SJSA1 (cell line): ENCODE data around the gene DMTF1. TPM values are rescaled to one million over a fixed set of nuclear protein-coding genes. Genes with fewer than 3 reads are reported as not detected.
A peak's percentile ranks its signal among the peaks of the same experiment; 100 is the strongest.
"Not testable (repeated sequence)": the region's sequence is repeated elsewhere in the genome, so short reads cannot be mapped to it uniquely, and the experiment has no call there.

Experiments used
- DNase-seq, 2 experiments: peaks; one replicate each; pipeline ENCODE4 v3.0.0-alpha.2; 2015 to 2020; ENCODE audit warnings: low spot score in 2 of 2, low read depth in 1 of 2
- H3K27ac ChIP-seq: fragments of 250-450 bp; sonication (Bioruptor Pico); 2 replicates; pipeline ENCODE4 v1.5.1; 2020; ENCODE audit warnings: mild to moderate bottlenecking, moderate library complexity
- H3K27me3 ChIP-seq: fragments of 250-450 bp; sonication (Bioruptor Pico); replicated peaks from 2 replicates; pipeline ENCODE4 v1.5.1; 2020; ENCODE audit warnings: mild to moderate bottlenecking, moderate library complexity
- H3K36me3 ChIP-seq: fragments of 250-450 bp; sonication (Bioruptor Pico); 2 replicates; pipeline ENCODE4 v1.5.1; 2020; ENCODE audit warnings: mild to moderate bottlenecking
- H3K4me1 ChIP-seq: fragments of 250-450 bp; sonication (Bioruptor Pico); replicated peaks from 2 replicates; pipeline ENCODE4 v1.6.1; 2021; ENCODE audit warnings: mild to moderate bottlenecking
- H3K4me3 ChIP-seq: fragments of 250-450 bp; sonication (Bioruptor Pico); 2 replicates; pipeline ENCODE4 v1.5.1; 2020; ENCODE audit warnings: mild to moderate bottlenecking
- H3K9me3 ChIP-seq: fragments of 250-450 bp; sonication (Bioruptor Pico); replicated peaks from 2 replicates; pipeline ENCODE4 v1.5.1; 2020; ENCODE audit warnings: mild to moderate bottlenecking
- total RNA-seq: library from RNA; depleted of rRNA; stranded (reverse); fragments of >200 nt; shearing (Covaris generic); gene quantifications from 2 replicates; pipeline ENCODE4 v1.2.3, GENCODE V29; 2014

Gene DMTF1
- total RNA-seq, 1 experiment from 2014 or later = 52.1 TPM

GRCh38 chr7:87190783-87191182, 38.5 kb downstream of the DMTF1 start:
- Histone ChIP-seq H3K4me1 (peaks cover 5% of the 10 kb centered on the region), H3K9me3 (no peaks in the 10 kb centered on the region), H3K36me3 (peaks cover 100% of the 10 kb centered on the region), H3K27ac (no peak overlapping the region), H3K4me3 (no peak overlapping the region), H3K27me3 (no peaks in the 10 kb centered on the region)
- DNase-seq = no peak

GRCh38 chr7:87192784-87193487, 40.7 kb downstream of the DMTF1 start:
- no peak overlapping the region for H3K4me3 ChIP-seq
- H3K4me1 ChIP-seq = peaks cover 5% of the 10 kb centered on the region; the same call in 1 of the 2 replicates
- no peaks in the 10 kb centered on the region for H3K9me3 ChIP-seq
- no peak for DNase-seq
- no peak overlapping the region for H3K27ac ChIP-seq
- H3K27me3 ChIP-seq = no peaks in the 10 kb centered on the region
- H3K36me3 ChIP-seq = peaks cover 100% of the 10 kb centered on the region

GRCh38 chr7:87193912-87194311, 41.7 kb downstream of the DMTF1 start:
- H3K4me3 ChIP-seq = no peak overlapping the region
- no peaks in the 10 kb centered on the region for H3K9me3 ChIP-seq
- peaks cover 5% of the 10 kb centered on the region; the same call in 1 of the 2 replicates for H3K4me1 ChIP-seq
- no peak for DNase-seq
- no peak overlapping the region for H3K27ac ChIP-seq
- H3K27me3 ChIP-seq = no peaks in the 10 kb centered on the region
- H3K36me3 ChIP-seq = peaks cover 100% of the 10 kb centered on the region

GRCh38 chr7:87199241-87199640, 47.0 kb downstream of the DMTF1 start:
- Histone ChIP-seq H3K4me3 (no peak overlapping the region), H3K36me3 (peaks cover 93% of the 10 kb centered on the region), H3K27me3 (0 out of 2 replicates have a peak, but pooled peaks cover 3% of the 10 kb centered on the region), H3K27ac (no peak overlapping the region), H3K4me1 (no peaks in the 10 kb centered on the region), H3K9me3 (no peaks in the 10 kb centered on the region; the same call in 1 of the 2 replicates)
- DNase-seq = no peak

GRCh38 chr7:87199700-87200450, 47.6 kb downstream of the DMTF1 start:
- no peaks in the 10 kb centered on the region for H3K4me1 ChIP-seq
- peak overlapping the region; percentile 12; the same call in 1 of the 2 replicates for H3K27ac ChIP-seq
- DNase-seq = no peak
- H3K4me3 ChIP-seq = no peak overlapping the region
- H3K27me3 ChIP-seq = 0 out of 2 replicates have a peak, but pooled peaks cover 3% of the 10 kb centered on the region
- peaks cover 5% of the 10 kb centered on the region for H3K9me3 ChIP-seq
- H3K36me3 ChIP-seq = peaks cover 93% of the 10 kb centered on the region

- H3K27ac ChIP-seq = no peak overlapping the region
- H3K27me3 ChIP-seq = peaks cover 3% of the 10 kb centered on the region; the same call in 1 of the 2 replicates
- no peak for DNase-seq
- H3K4me3 ChIP-seq = no peak overlapping the region
- peaks cover 92% of the 10 kb centered on the region for H3K36me3 ChIP-seq
- peaks cover 21% of the 10 kb centered on the region for H3K9me3 ChIP-seq
- H3K4me1 ChIP-seq = peaks cover 11% of the 10 kb centered on the region
Measured at GRCh38 chr7:87202208-87202607, 50.0 kb downstream of the DMTF1 start.

- peaks cover 89% of the 10 kb centered on the region for H3K36me3 ChIP-seq
- H3K9me3 ChIP-seq = peaks cover 21% of the 10 kb centered on the region
- H3K27ac ChIP-seq = no peak overlapping the region
- H3K27me3 ChIP-seq = peaks cover 3% of the 10 kb centered on the region; the same call in 1 of the 2 replicates
- H3K4me1 ChIP-seq = peaks cover 11% of the 10 kb centered on the region
- no peak overlapping the region for H3K4me3 ChIP-seq
- DNase-seq = no peak
Measured at GRCh38 chr7:87202705-87203104, 50.5 kb downstream of the DMTF1 start.

GRCh38 chr7:87203929-87204328, 51.7 kb downstream of the DMTF1 start:
- peaks cover 11% of the 10 kb centered on the region for H3K4me1 ChIP-seq
- H3K27ac ChIP-seq, DNase-seq, H3K27me3 ChIP-seq, H3K4me3 ChIP-seq: not testable (repeated sequence)
- H3K9me3 ChIP-seq = peaks cover 21% of the 10 kb centered on the region
- peaks cover 84% of the 10 kb centered on the region for H3K36me3 ChIP-seq

- H3K27me3 ChIP-seq = peaks cover 3% of the 10 kb centered on the region; the same call in 1 of the 2 replicates
- peaks cover 74% of the 10 kb centered on the region for H3K36me3 ChIP-seq
- H3K27ac ChIP-seq = no peak overlapping the region
- no peak overlapping the region for H3K4me3 ChIP-seq
- H3K9me3 ChIP-seq = peaks cover 21% of the 10 kb centered on the region
- H3K4me1 ChIP-seq = peaks cover 11% of the 10 kb centered on the region
- no peak for DNase-seq
Measured at GRCh38 chr7:87204933-87205332, 52.7 kb downstream of the DMTF1 start.

- peaks cover 13% of the 10 kb centered on the region for H3K4me1 ChIP-seq
- not testable (repeated sequence) for H3K27ac ChIP-seq, DNase-seq, H3K27me3 ChIP-seq, H3K4me3 ChIP-seq
- peaks cover 73% of the 10 kb centered on the region for H3K36me3 ChIP-seq
- H3K9me3 ChIP-seq = peaks cover 21% of the 10 kb centered on the region
Measured at GRCh38 chr7:87205701-87206100, 53.4 kb downstream of the DMTF1 start.

- no peak overlapping the region for H3K27ac ChIP-seq
- DNase-seq = no peak
Measured at GRCh38 chr7:87206361-87206760, 54.1 kb downstream of the DMTF1 start.

GRCh38 chr7:87209295-87209924, 57.2 kb downstream of the DMTF1 start:
- H3K27me3 ChIP-seq = no peaks in the 10 kb centered on the region; the same call in 1 of the 2 replicates
- H3K4me3 ChIP-seq = no peak overlapping the region
- H3K4me1 ChIP-seq = peaks cover 50% of the 10 kb centered on the region
- no peak overlapping the region for H3K27ac ChIP-seq
- peaks cover 21% of the 10 kb centered on the region for H3K9me3 ChIP-seq
- H3K36me3 ChIP-seq = peaks cover 66% of the 10 kb centered on the region
- DNase-seq = no peak

More at GRCh38 chr7:87206361-87206760, 54.1 kb downstream of the DMTF1 start:
- peaks cover 20% of the 10 kb centered on the region for H3K4me1 ChIP-seq
- H3K9me3 ChIP-seq = peaks cover 21% of the 10 kb centered on the region
- no peak overlapping the region for H3K4me3 ChIP-seq
- peaks cover 3% of the 10 kb centered on the region; the same call in 1 of the 2 replicates for H3K27me3 ChIP-seq
- H3K36me3 ChIP-seq = peaks cover 73% of the 10 kb centered on the region

- Histone ChIP-seq H3K36me3 (peaks cover 59% of the 10 kb centered on the region), H3K9me3 (peaks cover 13% of the 10 kb centered on the region), H3K4me1 (peaks cover 61% of the 10 kb centered on the region), H3K27ac (no peak overlapping the region), H3K4me3 (no peak overlapping the region), H3K27me3 (no peaks in the 10 kb centered on the region; the same call in 1 of the 2 replicates)
- DNase-seq = no peak
Measured at GRCh38 chr7:87210506-87210905, 58.3 kb downstream of the DMTF1 start.
